Hindlimb muscle (tissue), 1 donor: ENCODE results near the gene MBNL1. TPM values are rescaled to one million over a fixed set of nuclear protein-coding genes. Genes with fewer than 3 reads are reported as not detected.

Experiments used
- DNase-seq: peaks from one replicate; pipeline ENCODE4 v3.0.0-alpha.2; 2013
- polyA plus RNA-seq: library from polyadenylated mRNA; unstranded; fragments of 120-200 nt; gene quantifications from one replicate; pipeline ENCODE4 v1.2.1, GENCODE V29; 2013; ENCODE audit not compliant: insufficient read length

Gene MBNL1
- polyA plus RNA-seq, 1 donor, result 57.8 TPM

- no peak for DNase-seq
Measured at GRCh38 chr3:152253514-152253913, 15.2 kb upstream of the MBNL1 start.

GRCh38 chr3:152254041-152254440 lies 14.7 kb upstream of the MBNL1 start:
- DNase-seq, result no peak

GRCh38 chr3:152255290-152255689 lies 13.4 kb upstream of the MBNL1 start:
- no peak for DNase-seq

- DNase-seq, result no peak
Measured at GRCh38 chr3:152256851-152257562, 11.7 kb upstream of the MBNL1 start.

- DNase-seq, result no peak
Measured at GRCh38 chr3:152257563-152258035, 11.1 kb upstream of the MBNL1 start.

- DNase-seq, result no peak
Measured at GRCh38 chr3:152258448-152259393, 10.0 kb upstream of the MBNL1 start.

GRCh38 chr3:152259468-152259867 lies 9.3 kb upstream of the MBNL1 start:
- DNase-seq, result no peak

- no peak for DNase-seq
Measured at GRCh38 chr3:152260026-152260425, 8.7 kb upstream of the MBNL1 start.

GRCh38 chr3:152260529-152260928 lies 8.2 kb upstream of the MBNL1 start:
- no peak for DNase-seq

- no peak for DNase-seq
Measured at GRCh38 chr3:152261329-152261728, 7.4 kb upstream of the MBNL1 start.

GRCh38 chr3:152263711-152264110 lies 5.0 kb upstream of the MBNL1 start:
- no peak for DNase-seq

GRCh38 chr3:152264378-152264777 lies 4.4 kb upstream of the MBNL1 start:
- DNase-seq, result no peak

- DNase-seq, result peak; percentile 66
Measured at GRCh38 chr3:152266221-152266995, 2.3 kb upstream of the MBNL1 start.

GRCh38 chr3:152267831-152268554 lies 736 bp upstream of the MBNL1 start:
- peak; percentile 34 for DNase-seq

GRCh38 chr3:152269056-152269830 lies 514 bp downstream of the MBNL1 start:
- peak; percentile 84 for DNase-seq

GRCh38 chr3:152269831-152270734 lies 1.4 kb downstream of the MBNL1 start:
- DNase-seq, result peak; percentile 72

- DNase-seq, result no peak
Measured at GRCh38 chr3:152270937-152271336, 2.2 kb downstream of the MBNL1 start.

- no peak for DNase-seq
Measured at GRCh38 chr3:152271501-152272236, 2.9 kb downstream of the MBNL1 start.

GRCh38 chr3:152272771-152273242 lies 4.1 kb downstream of the MBNL1 start:
- DNase-seq, result no peak
